HepG2 (cell line): ENCODE data around the gene CLRN3.

Experiments used
- ESRRA ChIP-seq: sonication (generic); formaldehyde crosslinking; IDR thresholded peaks from 2 replicates; pipeline ENCODE4 v1.5.1; 2020; ENCODE audit warnings: mild to moderate bottlenecking, low read depth, missing genetic modification reagents
- POLR2A ChIP-seq, 2 experiments: IDR thresholded peaks; 2 replicates each; pipeline ENCODE4 v1.6.1; 2011; ENCODE audit warnings: low read depth in 2 of 2, low read length in 2 of 2, mild to moderate bottlenecking in 1 of 2, moderate library complexity in 1 of 2; ENCODE audit not compliant: insufficient read depth in 1 of 2
- TF ChIP-seq, protein P1 (sequence below): sonication (generic); formaldehyde crosslinking; IDR thresholded peaks from 2 replicates; pipeline ENCODE4 v1.4.0; 2020; ENCODE audit warnings: low read depth, mild to moderate bottlenecking, missing genetic modification reagents
- TF ChIP-seq, protein P2 (sequence below): sonication (generic); formaldehyde crosslinking; IDR thresholded peaks from 2 replicates; pipeline ENCODE4 v1.5.0; 2020; ENCODE audit warnings: mild to moderate bottlenecking, missing genetic modification reagents, moderate library complexity
- TF ChIP-seq, protein P3 (sequence below): sonication (generic); formaldehyde crosslinking; IDR thresholded peaks from 2 replicates; pipeline ENCODE4 v1.4.0; 2020; ENCODE audit warnings: missing genetic modification reagents
- TF ChIP-seq, protein P4 (sequence below), 2 experiments: sonication (generic) in 1 of 2; formaldehyde crosslinking in 1 of 2; IDR thresholded peaks; 2 replicates each; pipeline versions ENCODE4 v1.4.0 to v1.6.1; 2018 to 2020; ENCODE audit warnings: missing genetic modification reagents in 2 of 2, borderline replicate concordance in 1 of 2, low read depth in 1 of 2, mild to moderate bottlenecking in 1 of 2, missing biosample characterization in 1 of 2
- TF ChIP-seq, protein P5 (sequence below): sonication (generic); formaldehyde crosslinking; IDR thresholded peaks from 2 replicates; pipeline ENCODE4 v1.5.0; 2020; ENCODE audit warnings: mild to moderate bottlenecking, missing genetic modification reagents
- TF ChIP-seq, protein P6 (sequence below): sonication (generic); formaldehyde crosslinking; IDR thresholded peaks from 2 replicates; pipeline ENCODE4 v1.4.0; 2020; ENCODE audit warnings: missing genetic modification reagents

DNA sequence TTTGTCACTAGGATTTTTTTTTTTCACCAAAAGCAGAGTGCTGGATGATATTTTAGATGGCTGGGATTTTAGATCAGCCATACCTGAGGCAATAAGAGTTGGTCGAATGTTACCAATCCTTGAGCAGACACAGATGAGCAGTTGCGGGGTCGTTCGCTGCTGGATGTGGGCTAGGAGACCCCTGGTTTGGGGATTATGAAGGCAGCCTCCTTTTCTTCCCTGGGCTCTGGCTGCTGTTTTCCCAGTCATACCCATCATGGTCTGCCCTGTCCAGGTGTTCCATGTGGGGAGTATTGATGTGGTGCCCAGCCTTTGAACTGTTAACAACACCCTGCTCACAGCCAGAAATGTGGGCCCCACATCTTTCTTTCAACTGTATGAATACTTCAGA lies 19.1 kb upstream of the CLRN3 start:
- TF ChIP-seq, protein P1, sequence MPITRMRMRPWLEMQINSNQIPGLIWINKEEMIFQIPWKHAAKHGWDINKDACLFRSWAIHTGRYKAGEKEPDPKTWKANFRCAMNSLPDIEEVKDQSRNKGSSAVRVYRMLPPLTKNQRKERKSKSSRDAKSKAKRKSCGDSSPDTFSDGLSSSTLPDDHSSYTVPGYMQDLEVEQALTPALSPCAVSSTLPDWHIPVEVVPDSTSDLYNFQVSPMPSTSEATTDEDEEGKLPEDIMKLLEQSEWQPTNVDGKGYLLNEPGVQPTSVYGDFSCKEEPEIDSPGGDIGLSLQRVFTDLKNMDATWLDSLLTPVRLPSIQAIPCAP (CRISPR knock-in tag) = no peak
- TF ChIP-seq, protein P2, sequence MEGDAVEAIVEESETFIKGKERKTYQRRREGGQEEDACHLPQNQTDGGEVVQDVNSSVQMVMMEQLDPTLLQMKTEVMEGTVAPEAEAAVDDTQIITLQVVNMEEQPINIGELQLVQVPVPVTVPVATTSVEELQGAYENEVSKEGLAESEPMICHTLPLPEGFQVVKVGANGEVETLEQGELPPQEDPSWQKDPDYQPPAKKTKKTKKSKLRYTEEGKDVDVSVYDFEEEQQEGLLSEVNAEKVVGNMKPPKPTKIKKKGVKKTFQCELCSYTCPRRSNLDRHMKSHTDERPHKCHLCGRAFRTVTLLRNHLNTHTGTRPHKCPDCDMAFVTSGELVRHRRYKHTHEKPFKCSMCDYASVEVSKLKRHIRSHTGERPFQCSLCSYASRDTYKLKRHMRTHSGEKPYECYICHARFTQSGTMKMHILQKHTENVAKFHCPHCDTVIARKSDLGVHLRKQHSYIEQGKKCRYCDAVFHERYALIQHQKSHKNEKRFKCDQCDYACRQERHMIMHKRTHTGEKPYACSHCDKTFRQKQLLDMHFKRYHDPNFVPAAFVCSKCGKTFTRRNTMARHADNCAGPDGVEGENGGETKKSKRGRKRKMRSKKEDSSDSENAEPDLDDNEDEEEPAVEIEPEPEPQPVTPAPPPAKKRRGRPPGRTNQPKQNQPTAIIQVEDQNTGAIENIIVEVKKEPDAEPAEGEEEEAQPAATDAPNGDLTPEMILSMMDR (CRISPR knock-in tag) = no peak
- TF ChIP-seq, protein P3, sequence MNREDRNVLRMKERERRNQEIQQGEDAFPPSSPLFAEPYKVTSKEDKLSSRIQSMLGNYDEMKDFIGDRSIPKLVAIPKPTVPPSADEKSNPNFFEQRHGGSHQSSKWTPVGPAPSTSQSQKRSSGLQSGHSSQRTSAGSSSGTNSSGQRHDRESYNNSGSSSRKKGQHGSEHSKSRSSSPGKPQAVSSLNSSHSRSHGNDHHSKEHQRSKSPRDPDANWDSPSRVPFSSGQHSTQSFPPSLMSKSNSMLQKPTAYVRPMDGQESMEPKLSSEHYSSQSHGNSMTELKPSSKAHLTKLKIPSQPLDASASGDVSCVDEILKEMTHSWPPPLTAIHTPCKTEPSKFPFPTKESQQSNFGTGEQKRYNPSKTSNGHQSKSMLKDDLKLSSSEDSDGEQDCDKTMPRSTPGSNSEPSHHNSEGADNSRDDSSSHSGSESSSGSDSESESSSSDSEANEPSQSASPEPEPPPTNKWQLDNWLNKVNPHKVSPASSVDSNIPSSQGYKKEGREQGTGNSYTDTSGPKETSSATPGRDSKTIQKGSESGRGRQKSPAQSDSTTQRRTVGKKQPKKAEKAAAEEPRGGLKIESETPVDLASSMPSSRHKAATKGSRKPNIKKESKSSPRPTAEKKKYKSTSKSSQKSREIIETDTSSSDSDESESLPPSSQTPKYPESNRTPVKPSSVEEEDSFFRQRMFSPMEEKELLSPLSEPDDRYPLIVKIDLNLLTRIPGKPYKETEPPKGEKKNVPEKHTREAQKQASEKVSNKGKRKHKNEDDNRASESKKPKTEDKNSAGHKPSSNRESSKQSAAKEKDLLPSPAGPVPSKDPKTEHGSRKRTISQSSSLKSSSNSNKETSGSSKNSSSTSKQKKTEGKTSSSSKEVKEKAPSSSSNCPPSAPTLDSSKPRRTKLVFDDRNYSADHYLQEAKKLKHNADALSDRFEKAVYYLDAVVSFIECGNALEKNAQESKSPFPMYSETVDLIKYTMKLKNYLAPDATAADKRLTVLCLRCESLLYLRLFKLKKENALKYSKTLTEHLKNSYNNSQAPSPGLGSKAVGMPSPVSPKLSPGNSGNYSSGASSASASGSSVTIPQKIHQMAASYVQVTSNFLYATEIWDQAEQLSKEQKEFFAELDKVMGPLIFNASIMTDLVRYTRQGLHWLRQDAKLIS (CRISPR knock-in tag) = no peak
- TF ChIP-seq, protein P4, sequence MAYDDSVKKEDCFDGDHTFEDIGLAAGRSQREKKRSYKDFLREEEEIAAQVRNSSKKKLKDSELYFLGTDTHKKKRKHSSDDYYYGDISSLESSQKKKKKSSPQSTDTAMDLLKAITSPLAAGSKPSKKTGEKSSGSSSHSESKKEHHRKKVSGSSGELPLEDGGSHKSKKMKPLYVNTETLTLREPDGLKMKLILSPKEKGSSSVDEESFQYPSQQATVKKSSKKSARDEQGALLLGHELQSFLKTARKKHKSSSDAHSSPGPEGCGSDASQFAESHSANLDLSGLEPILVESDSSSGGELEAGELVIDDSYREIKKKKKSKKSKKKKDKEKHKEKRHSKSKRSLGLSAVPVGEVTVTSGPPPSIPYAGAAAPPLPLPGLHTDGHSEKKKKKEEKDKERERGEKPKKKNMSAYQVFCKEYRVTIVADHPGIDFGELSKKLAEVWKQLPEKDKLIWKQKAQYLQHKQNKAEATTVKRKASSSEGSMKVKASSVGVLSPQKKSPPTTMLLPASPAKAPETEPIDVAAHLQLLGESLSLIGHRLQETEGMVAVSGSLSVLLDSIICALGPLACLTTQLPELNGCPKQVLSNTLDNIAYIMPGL (CRISPR knock-in tag; IDR thresholded peaks at IDR 0.05; ENCODE audit: borderline replicate concordance in 1 of 2, low read depth in 1 of 2) = no peak
- TF ChIP-seq, protein P5, sequence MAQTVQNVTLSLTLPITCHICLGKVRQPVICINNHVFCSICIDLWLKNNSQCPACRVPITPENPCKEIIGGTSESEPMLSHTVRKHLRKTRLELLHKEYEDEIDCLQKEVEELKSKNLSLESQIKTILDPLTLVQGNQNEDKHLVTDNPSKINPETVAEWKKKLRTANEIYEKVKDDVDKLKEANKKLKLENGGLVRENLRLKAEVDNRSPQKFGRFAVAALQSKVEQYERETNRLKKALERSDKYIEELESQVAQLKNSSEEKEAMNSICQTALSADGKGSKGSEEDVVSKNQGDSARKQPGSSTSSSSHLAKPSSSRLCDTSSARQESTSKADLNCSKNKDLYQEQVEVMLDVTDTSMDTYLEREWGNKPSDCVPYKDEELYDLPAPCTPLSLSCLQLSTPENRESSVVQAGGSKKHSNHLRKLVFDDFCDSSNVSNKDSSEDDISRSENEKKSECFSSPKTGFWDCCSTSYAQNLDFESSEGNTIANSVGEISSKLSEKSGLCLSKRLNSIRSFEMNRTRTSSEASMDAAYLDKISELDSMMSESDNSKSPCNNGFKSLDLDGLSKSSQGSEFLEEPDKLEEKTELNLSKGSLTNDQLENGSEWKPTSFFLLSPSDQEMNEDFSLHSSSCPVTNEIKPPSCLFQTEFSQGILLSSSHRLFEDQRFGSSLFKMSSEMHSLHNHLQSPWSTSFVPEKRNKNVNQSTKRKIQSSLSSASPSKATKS (CRISPR knock-in tag) = no peak
- TF ChIP-seq POLR2A (IDR thresholded peaks at IDR 0.05; ENCODE audit: insufficient read depth in 1 of 2, low read depth in 2 of 2, low read length in 2 of 2) = no peak
- TF ChIP-seq ESRRA (CRISPR knock-in tag) = no peak
- TF ChIP-seq, protein P6, sequence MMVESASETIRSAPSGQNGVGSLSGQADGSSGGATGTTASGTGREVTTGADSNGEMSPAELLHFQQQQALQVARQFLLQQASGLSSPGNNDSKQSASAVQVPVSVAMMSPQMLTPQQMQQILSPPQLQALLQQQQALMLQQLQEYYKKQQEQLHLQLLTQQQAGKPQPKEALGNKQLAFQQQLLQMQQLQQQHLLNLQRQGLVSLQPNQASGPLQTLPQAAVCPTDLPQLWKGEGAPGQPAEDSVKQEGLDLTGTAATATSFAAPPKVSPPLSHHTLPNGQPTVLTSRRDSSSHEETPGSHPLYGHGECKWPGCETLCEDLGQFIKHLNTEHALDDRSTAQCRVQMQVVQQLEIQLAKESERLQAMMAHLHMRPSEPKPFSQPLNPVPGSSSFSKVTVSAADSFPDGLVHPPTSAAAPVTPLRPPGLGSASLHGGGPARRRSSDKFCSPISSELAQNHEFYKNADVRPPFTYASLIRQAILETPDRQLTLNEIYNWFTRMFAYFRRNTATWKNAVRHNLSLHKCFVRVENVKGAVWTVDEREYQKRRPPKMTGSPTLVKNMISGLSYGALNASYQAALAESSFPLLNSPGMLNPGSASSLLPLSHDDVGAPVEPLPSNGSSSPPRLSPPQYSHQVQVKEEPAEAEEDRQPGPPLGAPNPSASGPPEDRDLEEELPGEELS = no peak
